Vagina (tissue), 2 donors: Measurements from ENCODE around the gene SH3BGRL3. TPM values are rescaled to one million over a fixed set of nuclear protein-coding genes. Genes with fewer than 3 reads are reported as not detected.
"Not testable (repeated sequence)": the region's sequence is repeated elsewhere in the genome, so short reads cannot be mapped to it uniquely, and the experiment has no call there.

ENCODE experiments used
- DNase-seq, 2 donors: peaks; one replicate each; pipeline ENCODE4 v3.0.0-alpha.2; 2017; ENCODE audit errors: extremely low spot score in 2 of 2
- H3K27ac ChIP-seq: fragments of 200-600 bp; sonication (generic); one replicate; pipeline ENCODE4 v1.5.1; 2019
- H3K27me3 ChIP-seq: fragments of 200-600 bp; sonication (generic); one replicate; pipeline ENCODE4 v1.5.1; 2019
- H3K36me3 ChIP-seq, 2 donors: fragments of 200-600 bp; sonication (generic); one replicate each; pipeline ENCODE4 v1.5.1; 2017 to 2019
- H3K4me1 ChIP-seq: fragments of 200-600 bp; sonication (generic); one replicate; pipeline ENCODE4 v1.5.1; 2019
- H3K4me3 ChIP-seq, 2 donors: fragments of 200-600 bp; sonication (generic); 1 replicate in 1 of 2; 2 replicates in 1 of 2; pipeline ENCODE4 v1.5.1; 2016 to 2019
- H3K9me3 ChIP-seq: fragments of 200-600 bp; sonication (generic); one replicate; pipeline ENCODE4 v1.5.1; 2019
- POLR2A ChIP-seq, 2 donors: fragments of 450-650 bp; IDR thresholded peaks; one replicate each; pipeline ENCODE4 v1.6.1; 2017; ENCODE audit warnings: antibody characterized with exemption in 2 of 2, mild to moderate bottlenecking in 2 of 2, moderate library complexity in 2 of 2
- POLR2AphosphoS5 ChIP-seq, 2 donors: sonication (generic); formaldehyde crosslinking; IDR thresholded peaks; one replicate each; pipeline ENCODE4 v1.9.0; 2017; ENCODE audit warnings: antibody characterized with exemption in 2 of 2, mild to moderate bottlenecking in 2 of 2, low read depth in 1 of 2; ENCODE audit not compliant: insufficient read depth in 1 of 2
- intact Hi-C: fragments of 100-400 bp; cut with DNase I; formaldehyde crosslinking; loops from one replicate; pipeline ENCODE4 v1.15.1; 2023
- total RNA-seq: library from RNA; depleted of rRNA; stranded (reverse); fragments of >200 nt; gene quantifications from one replicate; pipeline ENCODE4 v1.2.3, GENCODE V29; 2016
- TF ChIP-seq, protein P1 (sequence below), 3 experiments: fragments of 450-650 bp in 2 of 3; fragments of 200-600 bp in 1 of 3; sonication (generic) in 1 of 3; IDR thresholded peaks; one replicate each; pipeline ENCODE4 v1.5.1; 2017 to 2019; ENCODE audit warnings: antibody characterized with exemption in 3 of 3, mild to moderate bottlenecking in 2 of 3, moderate library complexity in 2 of 3

The SH3BGRL3 gene
- total RNA-seq: 115 TPM

DNA sequence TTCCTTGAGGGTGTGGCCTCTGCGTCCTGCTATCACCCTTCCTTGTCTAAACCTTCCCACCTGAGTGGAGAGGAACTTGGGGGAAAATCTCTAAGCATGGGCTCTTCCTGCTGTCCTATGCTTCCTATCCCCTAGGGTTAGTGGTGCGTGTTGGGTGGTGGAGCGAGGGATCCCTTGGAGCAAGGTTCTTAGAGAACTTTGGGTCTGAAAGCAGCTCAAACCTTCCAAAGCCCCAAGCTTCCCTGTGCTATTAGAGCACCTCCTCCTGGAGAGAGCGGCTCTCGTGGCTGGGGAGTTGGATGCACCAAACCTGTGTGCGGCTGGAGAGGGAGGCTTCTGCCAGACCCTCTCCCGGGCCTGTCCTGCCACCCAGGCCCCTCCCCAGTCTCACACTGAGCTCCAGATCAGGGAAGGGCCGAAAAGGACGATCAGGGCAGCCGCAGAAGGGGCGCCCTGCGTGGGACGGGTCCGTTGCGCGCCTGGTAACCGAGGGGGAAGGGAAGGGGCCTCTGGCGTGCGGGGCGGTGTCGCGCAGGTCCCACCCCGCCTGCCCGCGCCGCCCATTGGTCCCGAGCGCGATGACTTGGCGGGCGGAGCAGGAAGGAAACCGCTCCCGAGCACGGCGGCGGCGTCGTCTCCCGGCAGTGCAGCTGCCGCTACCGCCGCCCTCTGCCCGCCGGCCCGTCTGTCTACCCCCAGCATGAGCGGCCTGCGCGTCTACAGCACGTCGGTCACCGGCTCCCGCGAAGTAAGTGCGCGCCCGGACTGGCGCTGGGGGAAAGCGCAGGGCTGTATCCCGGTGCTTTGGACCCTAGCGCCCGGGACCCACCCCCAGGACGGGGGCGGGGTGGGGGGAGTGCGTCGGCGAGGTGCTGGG is at the start of gene SH3BGRL3:
SH3BGRL3 (plus strand) TSS at position 631 of the 877 bp plus-strand sequence; CDS start at position 701, 70 bp downstream.
- TF ChIP-seq, protein P1, sequence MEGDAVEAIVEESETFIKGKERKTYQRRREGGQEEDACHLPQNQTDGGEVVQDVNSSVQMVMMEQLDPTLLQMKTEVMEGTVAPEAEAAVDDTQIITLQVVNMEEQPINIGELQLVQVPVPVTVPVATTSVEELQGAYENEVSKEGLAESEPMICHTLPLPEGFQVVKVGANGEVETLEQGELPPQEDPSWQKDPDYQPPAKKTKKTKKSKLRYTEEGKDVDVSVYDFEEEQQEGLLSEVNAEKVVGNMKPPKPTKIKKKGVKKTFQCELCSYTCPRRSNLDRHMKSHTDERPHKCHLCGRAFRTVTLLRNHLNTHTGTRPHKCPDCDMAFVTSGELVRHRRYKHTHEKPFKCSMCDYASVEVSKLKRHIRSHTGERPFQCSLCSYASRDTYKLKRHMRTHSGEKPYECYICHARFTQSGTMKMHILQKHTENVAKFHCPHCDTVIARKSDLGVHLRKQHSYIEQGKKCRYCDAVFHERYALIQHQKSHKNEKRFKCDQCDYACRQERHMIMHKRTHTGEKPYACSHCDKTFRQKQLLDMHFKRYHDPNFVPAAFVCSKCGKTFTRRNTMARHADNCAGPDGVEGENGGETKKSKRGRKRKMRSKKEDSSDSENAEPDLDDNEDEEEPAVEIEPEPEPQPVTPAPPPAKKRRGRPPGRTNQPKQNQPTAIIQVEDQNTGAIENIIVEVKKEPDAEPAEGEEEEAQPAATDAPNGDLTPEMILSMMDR (IDR thresholded peaks at IDR 0.05): peak in 2 of 3 experiments; percentile 4 to 26
- TF ChIP-seq POLR2A (IDR thresholded peaks at IDR 0.05): peak in 1 of 2 donors; percentile 85
- TF ChIP-seq POLR2AphosphoS5 (IDR thresholded peaks at IDR 0.05; ENCODE audit: insufficient read depth in 1 of 2, low read depth in 1 of 2): peak; percentile 64 to 98
- DNase-seq: peak in 1 of 2 donors; percentile 79
- Histone ChIP-seq H3K27ac (peak within 1 kb of the TSS; percentile 95), H3K4me3 (peak within 1 kb of the TSS; percentile 80 to 90), H3K36me3 (peaks cover 0 to 8% of the 10 kb centered on the region in 2 donors), H3K4me1 (peaks cover 90% of the 10 kb centered on the region), H3K27me3 (no peaks in the 10 kb centered on the region), H3K9me3 (no peaks in the 10 kb centered on the region)
- intact Hi-C loops: no loop called here

DNA sequence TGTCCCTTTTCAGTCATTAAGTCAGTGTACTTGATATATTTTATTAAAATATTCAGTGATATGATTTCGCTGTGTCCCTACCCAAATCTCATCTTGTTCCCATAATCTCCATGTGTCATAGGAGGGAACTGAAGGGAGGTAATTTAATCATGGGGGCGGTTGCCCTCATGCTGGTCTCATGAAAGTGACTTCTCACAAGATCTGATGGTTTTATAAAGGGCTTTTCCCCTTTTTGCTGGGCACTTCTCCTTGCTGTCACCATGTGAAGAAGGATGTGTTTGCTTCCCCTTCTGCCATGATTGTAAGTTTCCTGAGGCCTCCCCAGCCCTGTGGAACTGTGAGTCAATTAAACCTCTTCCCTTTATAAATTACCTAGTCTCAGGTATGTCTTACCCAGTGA is 49.2 kb upstream of the SH3BGRL3 start:
- H3K27ac ChIP-seq, H3K9me3 ChIP-seq, H3K4me3 ChIP-seq, intact Hi-C loops, DNase-seq, H3K27me3 ChIP-seq, H3K36me3 ChIP-seq: not testable (repeated sequence)
- peaks cover 11% of the 10 kb centered on the region for H3K4me1 ChIP-seq

DNA sequence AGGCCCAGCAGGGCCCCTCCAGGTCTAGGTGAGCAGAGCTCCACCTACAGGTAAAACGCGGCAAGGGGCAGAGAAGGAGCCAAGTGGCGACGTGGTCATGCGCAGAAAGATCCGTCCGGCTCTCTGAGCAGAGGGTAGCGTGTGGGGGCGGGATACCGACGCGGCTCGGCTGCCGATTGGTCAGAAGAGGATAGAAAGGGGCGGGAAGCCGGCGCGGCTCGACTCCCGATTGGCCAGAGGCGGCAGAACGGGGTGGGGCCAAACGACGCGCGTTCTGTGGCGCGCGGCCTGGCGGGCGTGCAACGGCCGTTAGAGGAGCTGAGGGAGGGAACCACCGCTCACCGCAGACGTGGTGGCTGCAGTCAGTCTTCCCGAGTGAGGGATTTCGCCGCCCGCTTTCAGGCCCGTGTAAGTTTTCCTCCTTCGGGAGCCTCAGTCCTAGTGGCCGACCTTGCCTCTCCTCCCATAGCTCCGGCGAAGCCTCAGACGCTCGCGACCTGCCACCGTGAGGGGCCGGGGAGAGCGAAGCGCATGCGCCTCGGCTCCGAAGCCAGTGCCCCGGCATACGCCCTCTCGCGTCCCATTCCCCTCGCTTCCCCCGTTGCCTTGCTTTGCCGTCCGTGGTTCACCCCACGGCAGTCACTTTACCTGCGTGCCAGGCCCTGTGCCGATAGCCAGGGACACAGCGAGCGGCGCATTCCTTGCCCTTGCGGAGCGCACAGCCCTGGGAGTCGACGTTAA is 45.8 kb upstream of the SH3BGRL3 start, which contains the start of gene CEP85:
CEP85 (plus strand) TSS at position 298 of the 741 bp plus-strand sequence. CDS start 5,584 bp downstream, outside the sequence.
- intact Hi-C loops: no loop called here
- Histone ChIP-seq H3K27me3 (no peaks in the 10 kb centered on the region), H3K4me3 (peak within 1 kb of the TSS; percentile 65 to 85), H3K36me3 (no peaks in the 10 kb centered on the region), H3K4me1 (peaks cover 6% of the 10 kb centered on the region), H3K9me3 (no peaks in the 10 kb centered on the region), H3K27ac (peak within 1 kb of the TSS; percentile 84)
- peak in 1 of 2 donors; percentile 97 for DNase-seq
- peak; percentile 25 to 58 for TF ChIP-seq POLR2A (IDR thresholded peaks at IDR 0.05)
- TF ChIP-seq, protein P1 (IDR thresholded peaks at IDR 0.05): peak; percentile 20 to 59 (median 49)
- TF ChIP-seq POLR2AphosphoS5 (IDR thresholded peaks at IDR 0.05; ENCODE audit: insufficient read depth in 1 of 2, low read depth in 1 of 2): peak; percentile 86 to 89

DNA sequence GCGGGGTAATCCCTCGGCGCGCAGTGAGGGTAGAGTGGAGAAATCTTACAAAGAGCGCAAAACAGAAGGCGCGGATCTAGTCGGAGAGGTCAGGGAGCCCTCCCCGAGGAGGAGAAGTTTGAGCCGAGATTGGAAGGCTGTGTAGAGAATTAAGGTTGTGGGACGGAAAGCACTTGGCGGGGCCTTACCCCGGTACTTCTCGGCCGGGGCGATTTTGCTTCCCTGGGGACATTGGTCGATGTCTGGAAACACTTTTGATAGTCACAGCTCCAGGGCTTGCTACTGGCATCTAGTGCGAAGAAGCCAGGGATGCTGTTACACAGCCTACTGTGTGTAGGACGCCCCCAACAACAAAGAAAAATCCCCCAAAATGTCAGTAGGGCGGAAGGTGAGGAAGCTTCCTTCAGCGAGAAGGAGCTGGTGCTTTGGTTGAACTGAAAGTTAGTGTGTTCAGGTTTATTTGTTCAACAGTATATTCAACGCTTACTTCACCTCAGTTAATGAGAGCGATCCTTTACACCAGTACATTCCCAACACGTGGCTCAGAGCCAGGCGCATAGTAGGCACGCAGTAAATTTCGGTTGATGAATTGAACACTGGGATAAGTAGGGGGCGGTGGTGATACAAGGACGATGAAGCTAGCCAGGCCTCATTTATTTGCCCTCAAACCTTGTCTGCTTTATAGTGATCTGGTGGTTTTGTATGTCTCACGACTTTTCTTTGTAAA is 45.1 kb upstream of the SH3BGRL3 start:
- intact Hi-C loops: no loop called here
- TF ChIP-seq POLR2AphosphoS5 (IDR thresholded peaks at IDR 0.05; ENCODE audit: insufficient read depth in 1 of 2, low read depth in 1 of 2): peak in 1 of 2 donors; percentile 35
- TF ChIP-seq, protein P1 (IDR thresholded peaks at IDR 0.05): no peak
- Histone ChIP-seq H3K27me3 (no peaks in the 10 kb centered on the region), H3K4me3 (peak overlapping the region; percentile 65 to 85), H3K36me3 (no peaks in the 10 kb centered on the region), H3K9me3 (no peaks in the 10 kb centered on the region), H3K27ac (peak overlapping the region; percentile 84), H3K4me1 (peaks cover 6% of the 10 kb centered on the region)
- DNase-seq: no peak
